H1 (cell line): Measurements from ENCODE around the gene NT5C1A. TPM values are rescaled to one million over a fixed set of nuclear protein-coding genes. Genes with fewer than 3 reads are reported as not detected.
A peak's percentile ranks its signal among the peaks of the same experiment; 100 is the strongest.

Source experiments
- CTCF ChIA-PET: fragments of 300-600 bp; sonication (Branson Sonifier 250); formaldehyde crosslinking; loops from one replicate; lab custom pipeline; 2021; ENCODE audit not compliant: partially characterized antibody; lab: Charles Lee
- POLR2A ChIA-PET: fragments of 300-600 bp; sonication (Branson Sonifier 250); formaldehyde crosslinking; loops from one replicate; lab custom pipeline; 2021; ENCODE audit warnings: inconsistent platforms; ENCODE audit not compliant: partially characterized antibody; lab: Charles Lee
- DNase-seq, 2 experiments: peaks; one replicate each; pipeline versions ENCODE4 v3.0.0 to v3.0.0-alpha.2; 2010 to 2022; ENCODE audit warnings: low spot score in 2 of 2, low read depth in 1 of 2, mixed read lengths in 1 of 2
- FAIRE-seq: peaks from 2 replicates; lab custom pipeline; 2011; peaks lifted over from hg19 to GRCh38; lab: Jason Lieb, UNC
- H2AFZ ChIP-seq: 2 replicates; pipeline ENCODE4 v1.8.1; 2012; ENCODE audit warnings: low read length, inconsistent platforms
- H2AK5ac ChIP-seq: 2 replicates; pipeline ENCODE4 v1.6.1; 2013; ENCODE audit warnings: low read depth, low read length
- H2BK120ac ChIP-seq: replicated peaks from 2 replicates; pipeline ENCODE3; 2013; ENCODE audit warnings: low read depth, low read length, inconsistent platforms
- H2BK12ac ChIP-seq: 2 replicates; pipeline ENCODE4 v1.6.1; 2013; ENCODE audit warnings: low read depth, low read length
- H2BK15ac ChIP-seq: 2 replicates; pipeline ENCODE4 v1.6.1; 2013; ENCODE audit warnings: low read length
- H2BK20ac ChIP-seq: 2 replicates; pipeline ENCODE4 v1.6.1; 2013; ENCODE audit warnings: low read length
- H2BK5ac ChIP-seq: 2 replicates; pipeline ENCODE4 v1.6.1; 2013; ENCODE audit warnings: low read depth, low read length
- H3K14ac ChIP-seq: 2 replicates; pipeline ENCODE4 v1.6.1; 2013; ENCODE audit warnings: inconsistent platforms; ENCODE audit not compliant: insufficient read length
- H3K18ac ChIP-seq: 2 replicates; pipeline ENCODE4 v1.6.1; 2013; ENCODE audit warnings: low read length; ENCODE audit errors: extremely low read depth
- H3K23ac ChIP-seq: 2 replicates; pipeline ENCODE4 v1.6.1; 2013; ENCODE audit warnings: inconsistent platforms; ENCODE audit not compliant: insufficient read length
- H3K23me2 ChIP-seq: 2 replicates; pipeline ENCODE4 v1.6.1; 2013; ENCODE audit warnings: low read depth, low read length
- H3K27ac ChIP-seq: 2 replicates; pipeline ENCODE4 v1.6.1; 2011; ENCODE audit warnings: low read depth, low read length, inconsistent platforms
- H3K27me3 ChIP-seq, 4 experiments: replicated peaks in 1 of 4; 1 replicate in 1 of 4; 2 replicates in 3 of 4; pipeline versions ENCODE4 v1.6.1 to v1.8.1; 2011 to 2013; ENCODE audit warnings: low read length in 3 of 4, mild to moderate bottlenecking in 3 of 4, inconsistent platforms in 2 of 4, mixed read lengths in 2 of 4, moderate library complexity in 1 of 4; ENCODE audit not compliant: control insufficient read depth in 3 of 4, insufficient read depth in 3 of 4; ENCODE audit errors: extremely low read depth in 1 of 4
- H3K36me3 ChIP-seq, 4 experiments: 2 replicates each; pipeline versions ENCODE4 v1.6.1 to v1.8.1; 2011 to 2013; ENCODE audit warnings: mild to moderate bottlenecking in 4 of 4, low read length in 3 of 4, moderate library complexity in 2 of 4, control low read depth in 1 of 4, inconsistent platforms in 1 of 4; ENCODE audit not compliant: insufficient read depth in 4 of 4, control insufficient read depth in 2 of 4
- H3K4ac ChIP-seq: replicated peaks from 2 replicates; pipeline ENCODE3; 2013; ENCODE audit warnings: low read length, low read depth, mixed read lengths, inconsistent platforms; ENCODE audit not compliant: insufficient read length
- H3K4me1 ChIP-seq, 4 experiments: replicated peaks in 1 of 4; 1 replicate in 1 of 4; 2 replicates in 3 of 4; pipeline versions ENCODE4 v1.6.1 to v1.8.1; 2011 to 2013; ENCODE audit warnings: low read length in 3 of 4, inconsistent platforms in 2 of 4, mixed read lengths in 1 of 4; ENCODE audit not compliant: insufficient read depth in 4 of 4, control insufficient read depth in 3 of 4
- H3K4me2 ChIP-seq, 2 experiments: 2 replicates each; pipeline versions ENCODE4 v1.6.1 to v1.8.1; 2011 to 2013; ENCODE audit warnings: low read depth in 2 of 2, low read length in 2 of 2, control low read depth in 1 of 2, inconsistent platforms in 1 of 2, mild to moderate bottlenecking in 1 of 2; ENCODE audit not compliant: insufficient read depth in 1 of 2
- H3K4me3 ChIP-seq, 4 experiments: fragments of 200-600, 300-600 bp in 1 of 4; sonication (generic), shearing (Covaris generic), sonication (Bioruptor Twin) in 1 of 4; 2 replicates each; pipeline versions ENCODE4 v1.5.1 to v1.8.1; 2011 to 2016; ENCODE audit warnings: low read length in 4 of 4, low read depth in 3 of 4, control low read depth in 2 of 4, inconsistent platforms in 2 of 4, mild to moderate bottlenecking in 2 of 4, mixed read lengths in 1 of 4, moderate library complexity in 1 of 4; ENCODE audit not compliant: insufficient read depth in 2 of 4; ENCODE audit errors: extremely low read depth in 1 of 4
- H3K56ac ChIP-seq: replicated peaks from 2 replicates; pipeline ENCODE3; 2013; ENCODE audit warnings: low read depth, mild to moderate bottlenecking, mixed read lengths, low read length, inconsistent platforms; ENCODE audit not compliant: insufficient read length
- H3K79me1 ChIP-seq: 2 replicates; pipeline ENCODE4 v1.6.1; 2013; ENCODE audit warnings: low read depth, low read length, control low read depth
- H3K79me2 ChIP-seq, 2 experiments: 2 replicates each; pipeline versions ENCODE4 v1.6.1 to v1.8.1; 2012 to 2013; ENCODE audit warnings: low read length in 2 of 2, mild to moderate bottlenecking in 2 of 2, inconsistent platforms in 1 of 2; ENCODE audit not compliant: insufficient read depth in 2 of 2, control insufficient read depth in 1 of 2
- H3K9ac ChIP-seq, 4 experiments: replicated peaks in 1 of 4; 1 replicate in 1 of 4; 2 replicates in 3 of 4; pipeline versions ENCODE4 v1.6.1 to v1.8.1; 2011 to 2013; ENCODE audit warnings: low read depth in 3 of 4, low read length in 3 of 4, control low read depth in 2 of 4, mild to moderate bottlenecking in 2 of 4, moderate library complexity in 2 of 4, inconsistent platforms in 1 of 4; ENCODE audit errors: extremely low read depth in 1 of 4
- H3K9me3 ChIP-seq, 2 experiments: 2 replicates each; pipeline versions ENCODE4 v1.6.1 to v1.8.1; 2012 to 2013; ENCODE audit warnings: mild to moderate bottlenecking in 2 of 2, moderate library complexity in 2 of 2, control low read depth in 1 of 2, inconsistent platforms in 1 of 2, low read depth in 1 of 2, low read length in 1 of 2, mixed read lengths in 1 of 2; ENCODE audit not compliant: insufficient read depth in 2 of 2
- H4K20me1 ChIP-seq, 2 experiments: replicated peaks in 1 of 2; 2 replicates each; pipeline versions ENCODE3 to v1.8.1; 2011 to 2013; ENCODE audit warnings: inconsistent platforms in 2 of 2, low read length in 2 of 2, mild to moderate bottlenecking in 1 of 2; ENCODE audit not compliant: insufficient read depth in 2 of 2, control insufficient read depth in 1 of 2
- H4K5ac ChIP-seq: 2 replicates; pipeline ENCODE4 v1.6.1; 2013; ENCODE audit warnings: low read length, low read depth, mixed read lengths, inconsistent platforms; ENCODE audit not compliant: insufficient read length
- H4K8ac ChIP-seq: 2 replicates; pipeline ENCODE4 v1.8.0; 2013; ENCODE audit warnings: mild to moderate bottlenecking, moderate library complexity, low read length, inconsistent platforms; ENCODE audit not compliant: insufficient read depth; ENCODE audit errors: extremely low read depth
- H4K91ac ChIP-seq: replicated peaks from 2 replicates; pipeline ENCODE3; 2013; ENCODE audit warnings: low read length, mixed read lengths, inconsistent platforms; ENCODE audit not compliant: insufficient read length
- ASH2L ChIP-seq: fragments of 200-600, 300-600 bp; sonication (generic); IDR thresholded peaks from one replicate; pipeline ENCODE4 v1.7.1; 2017; ENCODE audit warnings: low read length
- CBX5 ChIP-seq: fragments of 300-800, 300-1000 bp; sonication (generic); IDR thresholded peaks from 2 replicates; pipeline ENCODE4 v1.7.1; 2016; ENCODE audit warnings: antibody characterized with exemption, low read length, low read depth
- CHD1 ChIP-seq: IDR thresholded peaks from 2 replicates; pipeline ENCODE4 v1.6.1; 2012; ENCODE audit warnings: low read depth, low read length, improper control_type of control experiment
- NANOG ChIP-seq: IDR thresholded peaks from 2 replicates; pipeline ENCODE4 v1.6.1; 2011; ENCODE audit warnings: low read length, low read depth, mild to moderate bottlenecking, inconsistent platforms; ENCODE audit not compliant: insufficient read depth, poor library complexity, severe bottlenecking
- POLR2A ChIP-seq, 2 experiments: IDR thresholded peaks; 1 replicate in 1 of 2; 2 replicates in 1 of 2; pipeline ENCODE4 v1.6.1; 2011; ENCODE audit warnings: low read depth in 2 of 2, low read length in 2 of 2, mild to moderate bottlenecking in 2 of 2; ENCODE audit errors: control extremely low read depth in 1 of 2
- POU5F1 ChIP-seq: IDR thresholded peaks from 2 replicates; pipeline ENCODE4 v1.6.1; 2011; ENCODE audit warnings: low read depth, mild to moderate bottlenecking, low read length, moderate library complexity
- RBBP5 ChIP-seq: IDR thresholded peaks from 2 replicates; pipeline ENCODE4 v1.7.1; 2012; ENCODE audit warnings: low read depth, mild to moderate bottlenecking, inconsistent platforms, low read length, moderate library complexity, borderline replicate concordance
- SUZ12 ChIP-seq: fragments of 200-600 bp; sonication (generic); IDR thresholded peaks from 2 replicates; pipeline ENCODE4 v1.6.1; 2012; ENCODE audit warnings: mild to moderate bottlenecking, inconsistent platforms, low read length, moderate library complexity, mixed read lengths
- TBP ChIP-seq: IDR thresholded peaks from 2 replicates; pipeline ENCODE4 v1.6.1; 2011; ENCODE audit warnings: low read depth, low read length, improper control_type of control experiment
- WGBS, 2 experiments: shearing (Covaris generic) in 1 of 2; methylation state at CpG; one replicate each; pipeline versions ENCODE4 v1.1.6 to v1.1.7; 2013 to 2015; ENCODE audit warnings: low lambda C conversion rate in 2 of 2, mixed read lengths in 2 of 2, inconsistent platforms in 1 of 2, low coverage in 1 of 2, missing lambda C conversion rate in 1 of 2; ENCODE audit not compliant: insufficient replicate concordance in 2 of 2, insufficient coverage in 1 of 2, insufficient read length in 1 of 2; ENCODE audit errors: extremely low coverage in 1 of 2, missing lambda C conversion rate in 1 of 2; 5-methylcytosine and 5-hydroxymethylcytosine counted together
- polyA plus RNA-seq, 7 experiments: library from polyadenylated mRNA; depleted of rRNA in 3 of 7; stranded (reverse) in 5 of 7; unstranded in 2 of 7; fragments of >200 nt in 5 of 7; fragments of 200-250 nt in 2 of 7; gene quantifications; 1 replicate in 5 of 7; 2 replicates in 1 of 7; 4 replicates in 1 of 7; pipeline versions ENCODE4 v1.2.1 to v1.2.3, GENCODE V29; 2011 to 2013; ENCODE audit warnings: missing spikeins in 2 of 7, mixed read lengths in 2 of 7
- total RNA-seq: library from RNA; stranded (reverse); fragmentation: NEBNext Ultra II Directional; extraction: Animal tissue kit (Norgen Biotek cat#: 25700); gene quantifications from 2 replicates; pipeline ENCODE4 v1.2.1, GENCODE V29; 2021

NT5C1A gene
- total and polyA plus RNA-seq, 2 of the 8 experiments (the other 6 are each of a cell fraction or from before 2014, with no cell fraction given), result not detected

GRCh38 chr1:39690225-39690624 is 18.3 kb upstream of the NT5C1A start:
- Histone ChIP-seq H3K23ac (no peak overlapping the region), H3K23me2 (peaks cover 5% of the 10 kb centered on the region; the same call in 1 of the 2 replicates), H3K36me3 (no peaks in the 10 kb centered on the region), H2BK20ac (no peak overlapping the region), H2BK120ac (no peak overlapping the region), H2AK5ac (0 out of 2 replicates have a peak overlapping the region, but pooled peaks have one; percentile 24), H3K79me1 (no peaks in the 10 kb centered on the region), H3K9ac (no peak overlapping the region), H3K14ac (no peak overlapping the region), H3K27ac (no peak overlapping the region), H3K9me3 (no peaks in the 10 kb centered on the region), H2AFZ (no peak overlapping the region), H4K20me1 (peaks cover 0 to 8% of the 10 kb centered on the region in 2 experiments), H3K56ac (no peak overlapping the region), H3K4me2 (no peak overlapping the region; a peak in 1 of 4 replicates), H3K27me3 (peaks cover 76 to 94% (median 89%) of the 10 kb centered on the region in 4 experiments), H4K8ac (no peak overlapping the region), H3K4me1 (peaks cover 0 to 19% (median 7%) of the 10 kb centered on the region in 4 experiments; a peak in 5 of 7 replicates), H3K4ac (no peak overlapping the region), H2BK15ac (no peak overlapping the region), H3K18ac (no peak overlapping the region), H2BK5ac (no peak overlapping the region), H4K91ac (no peak overlapping the region), H3K4me3 (no peak overlapping the region), H4K5ac (no peak overlapping the region), H3K79me2 (no peaks in the 10 kb centered on the region), H2BK12ac (no peak overlapping the region)
- FAIRE-seq (no peak), DNase-seq (no peak)
- 18% methylated on average over 2 of the region's 2 CpGs; no CpG with 5 or more reads in 1 of the 2 experiments for WGBS, 2 experiments
- ChIA-PET POLR2A (interaction anchor here (1.3 to 5.7 kb wide), 2 partner anchors 10 to 65 kb away, joined by 3 to 32 read pairs; no protein-coding TSS in a partner anchor), CTCF (interaction anchor here (1.0 to 5.0 kb wide), 8 partner anchors 10 to 35 kb away, joined by 3 to 40 read pairs (median 8); partner anchors contain the start of gene NT5C1A)
- TF ChIP-seq SUZ12 (no peak), NANOG (no peak), POU5F1 (no peak), TBP (no peak), RBBP5 (no peak), CHD1 (no peak), POLR2A (IDR thresholded peaks at IDR 0.05; ENCODE audit: control extremely low read depth in 1 of 2, low read depth in 2 of 2, low read length in 2 of 2) (no peak), CBX5 (no peak), ASH2L (no peak)
